Measurements from ENCODE around the gene KCNC2. TPM values are rescaled to one million over a fixed set of nuclear protein-coding genes. Genes with fewer than 3 reads are reported as not detected.

The KCNC2 gene
- not detected for polyA plus RNA-seq

- Mint-ChIP-seq H3K27ac (no peak within 1 kb of the TSS), H3K4me1 (no peaks in the 10 kb centered on the region), H3K27me3 (ENCODE audit: low read depth in 3 of 3) (peaks cover 6 to 24% (median 20%) of the 10 kb centered on the region in 3 donors), H3K9me3 (peaks cover 6 to 33% (median 20%) of the 10 kb centered on the region in 6 donors), H3K4me3 (no peak within 1 kb of the TSS), H3K36me3 (peaks cover 0 to 9% (median 0%) of the 10 kb centered on the region in 3 donors)
- DNase-seq = no peak
Measured at GRCh38 chr12:75209812-75210138, at the start of gene KCNC2. KCNC2 (minus strand) TSS chr12:75209839.

GRCh38 chr12:75259143-75259542 is 49.5 kb upstream of the KCNC2 start:
- Mint-ChIP-seq H3K4me3 (no peak overlapping the region), H3K4me1 (no peaks in the 10 kb centered on the region), H3K9me3 (peaks cover 0 to 3% (median 0%) of the 10 kb centered on the region in 6 donors), H3K36me3 (no peaks in the 10 kb centered on the region), H3K27me3 (ENCODE audit: low read depth in 3 of 3) (no peaks in the 10 kb centered on the region), H3K27ac (no peak overlapping the region)
- no peak for DNase-seq

GRCh38 chr12:75257510-75257909 is 47.9 kb upstream of the KCNC2 start:
- peaks cover 0 to 2% (median 0%) of the 10 kb centered on the region in 3 donors for H3K27me3 Mint-ChIP-seq (ENCODE audit: low read depth in 3 of 3)
- H3K27ac Mint-ChIP-seq = no peak overlapping the region
- peaks cover 0 to 3% (median 0%) of the 10 kb centered on the region in 6 donors for H3K9me3 Mint-ChIP-seq
- H3K4me1 Mint-ChIP-seq = no peaks in the 10 kb centered on the region
- H3K36me3 Mint-ChIP-seq = no peaks in the 10 kb centered on the region
- no peak overlapping the region for H3K4me3 Mint-ChIP-seq
- DNase-seq = no peak

- H3K9me3 Mint-ChIP-seq = peaks cover 2 to 17% (median 6%) of the 10 kb centered on the region in 6 donors
- no peaks in the 10 kb centered on the region for H3K36me3 Mint-ChIP-seq
- no peaks in the 10 kb centered on the region for H3K4me1 Mint-ChIP-seq
- no peak overlapping the region for H3K27ac Mint-ChIP-seq
- no peak overlapping the region for H3K4me3 Mint-ChIP-seq
- peaks cover 0 to 4% (median 0%) of the 10 kb centered on the region in 3 donors for H3K27me3 Mint-ChIP-seq (ENCODE audit: low read depth in 3 of 3)
- DNase-seq = no peak
Measured at GRCh38 chr12:75245108-75245507, 35.5 kb upstream of the KCNC2 start.

GRCh38 chr12:75239987-75240386 is 30.3 kb upstream of the KCNC2 start:
- Mint-ChIP-seq H3K4me1 (no peaks in the 10 kb centered on the region), H3K4me3 (no peak overlapping the region), H3K36me3 (no peaks in the 10 kb centered on the region), H3K27me3 (ENCODE audit: low read depth in 3 of 3) (peaks cover 0 to 2% (median 0%) of the 10 kb centered on the region in 3 donors), H3K27ac (no peak overlapping the region), H3K9me3 (peaks cover 2 to 10% (median 6%) of the 10 kb centered on the region in 6 donors)
- no peak for DNase-seq

GRCh38 chr12:75236206-75236605 is 26.6 kb upstream of the KCNC2 start:
- Mint-ChIP-seq H3K27me3 (ENCODE audit: low read depth in 3 of 3) (no peaks in the 10 kb centered on the region), H3K36me3 (no peaks in the 10 kb centered on the region), H3K27ac (no peak overlapping the region), H3K4me3 (no peak overlapping the region), H3K4me1 (no peaks in the 10 kb centered on the region), H3K9me3 (peaks cover 3 to 13% (median 6%) of the 10 kb centered on the region in 6 donors)
- no peak for DNase-seq

- H3K9me3 Mint-ChIP-seq = peaks cover 2 to 12% (median 6%) of the 10 kb centered on the region in 6 donors
- H3K27me3 Mint-ChIP-seq (ENCODE audit: low read depth in 3 of 3) = peaks cover 0 to 3% (median 0%) of the 10 kb centered on the region in 3 donors
- no peak for DNase-seq
- no peak overlapping the region for H3K4me3 Mint-ChIP-seq
- no peak overlapping the region for H3K27ac Mint-ChIP-seq
- H3K4me1 Mint-ChIP-seq = no peaks in the 10 kb centered on the region
- no peaks in the 10 kb centered on the region for H3K36me3 Mint-ChIP-seq
Measured at GRCh38 chr12:75227132-75227531, 17.5 kb upstream of the KCNC2 start.

- Mint-ChIP-seq H3K36me3 (peaks cover 0 to 5% (median 0%) of the 10 kb centered on the region in 3 donors), H3K4me1 (no peaks in the 10 kb centered on the region), H3K27me3 (ENCODE audit: low read depth in 3 of 3) (peaks cover 6 to 19% (median 13%) of the 10 kb centered on the region in 3 donors), H3K9me3 (peaks cover 6 to 20% (median 13%) of the 10 kb centered on the region in 6 donors), H3K27ac (no peak overlapping the region), H3K4me3 (no peak overlapping the region)
- DNase-seq = no peak
Measured at GRCh38 chr12:75212072-75212471, 2.4 kb upstream of the KCNC2 start.

GRCh38 chr12:75208856-75209811 is 505 bp downstream of the KCNC2 start:
- DNase-seq = no peak
- H3K27me3 Mint-ChIP-seq (ENCODE audit: low read depth in 3 of 3) = peaks cover 6 to 24% (median 20%) of the 10 kb centered on the region in 3 donors
- no peak overlapping the region for H3K4me3 Mint-ChIP-seq
- H3K4me1 Mint-ChIP-seq = no peaks in the 10 kb centered on the region
- H3K9me3 Mint-ChIP-seq = peaks cover 6 to 33% (median 20%) of the 10 kb centered on the region in 6 donors
- H3K36me3 Mint-ChIP-seq = peaks cover 0 to 9% (median 0%) of the 10 kb centered on the region in 3 donors
- H3K27ac Mint-ChIP-seq = no peak overlapping the region

GRCh38 chr12:75207338-75208083 is 2.1 kb downstream of the KCNC2 start:
- no peak overlapping the region for H3K27ac Mint-ChIP-seq
- peaks cover 6 to 33% (median 20%) of the 10 kb centered on the region in 6 donors for H3K9me3 Mint-ChIP-seq
- H3K4me1 Mint-ChIP-seq = no peaks in the 10 kb centered on the region
- peaks cover 6 to 28% (median 18%) of the 10 kb centered on the region in 3 donors for H3K27me3 Mint-ChIP-seq (ENCODE audit: low read depth in 3 of 3)
- DNase-seq = no peak
- H3K36me3 Mint-ChIP-seq = peaks cover 0 to 9% (median 0%) of the 10 kb centered on the region in 3 donors
- peak overlapping the region in 1 of 5 donors; percentile 60 for H3K4me3 Mint-ChIP-seq

- Mint-ChIP-seq H3K27me3 (ENCODE audit: low read depth in 3 of 3) (peaks cover 6 to 25% (median 18%) of the 10 kb centered on the region in 3 donors), H3K4me1 (no peaks in the 10 kb centered on the region), H3K36me3 (peaks cover 0 to 9% (median 0%) of the 10 kb centered on the region in 3 donors), H3K27ac (no peak overlapping the region), H3K9me3 (peaks cover 5 to 26% (median 17%) of the 10 kb centered on the region in 6 donors), H3K4me3 (no peak overlapping the region)
- no peak for DNase-seq
Measured at GRCh38 chr12:75205558-75205957, 4.1 kb downstream of the KCNC2 start.

- Mint-ChIP-seq H3K4me3 (no peak overlapping the region), H3K27ac (no peak overlapping the region), H3K4me1 (no peaks in the 10 kb centered on the region), H3K9me3 (peaks cover 0 to 5% (median under 1%) of the 10 kb centered on the region in 6 donors), H3K27me3 (ENCODE audit: low read depth in 3 of 3) (peaks cover 0 to 3% (median 2%) of the 10 kb centered on the region in 3 donors), H3K36me3 (no peaks in the 10 kb centered on the region)
- DNase-seq = no peak
Measured at GRCh38 chr12:75196865-75197264, 12.8 kb downstream of the KCNC2 start.

- no peak for DNase-seq
- Mint-ChIP-seq H3K36me3 (no peaks in the 10 kb centered on the region), H3K9me3 (peaks cover 0 to 5% (median under 1%) of the 10 kb centered on the region in 6 donors), H3K27ac (no peak overlapping the region), H3K4me1 (no peaks in the 10 kb centered on the region), H3K4me3 (no peak overlapping the region), H3K27me3 (ENCODE audit: low read depth in 3 of 3) (peaks cover 0 to 3% (median 2%) of the 10 kb centered on the region in 3 donors)
Measured at GRCh38 chr12:75196408-75196807, 13.2 kb downstream of the KCNC2 start.

- peaks cover 0 to 8% (median 2%) of the 10 kb centered on the region in 6 donors for H3K9me3 Mint-ChIP-seq
- no peaks in the 10 kb centered on the region for H3K36me3 Mint-ChIP-seq
- no peaks in the 10 kb centered on the region for H3K4me1 Mint-ChIP-seq
- DNase-seq = no peak
- no peak overlapping the region for H3K4me3 Mint-ChIP-seq
- H3K27ac Mint-ChIP-seq = no peak overlapping the region
- peaks cover 0 to 4% (median 2%) of the 10 kb centered on the region in 3 donors for H3K27me3 Mint-ChIP-seq (ENCODE audit: low read depth in 3 of 3)
Measured at GRCh38 chr12:75194250-75194649, 15.4 kb downstream of the KCNC2 start.

Data from immature natural killer cell (primary cell).